Liver (tissue), 9 donors: Measurements from ENCODE around the gene DIS3L2. TPM values are rescaled to one million over a fixed set of nuclear protein-coding genes. Genes with fewer than 3 reads are reported as not detected.

Source experiments
- DNase-seq: peaks from one replicate; pipeline ENCODE4 v3.0.0-alpha.2; 2017; ENCODE audit warnings: low spot score
- H3K27ac ChIP-seq, 2 donors: one replicate each; pipeline ENCODE4 v1.7.0; 2013; ENCODE audit warnings: inconsistent platforms in 2 of 2, low read length in 2 of 2, control low read depth in 1 of 2, low read depth in 1 of 2, mild to moderate bottlenecking in 1 of 2
- H3K27me3 ChIP-seq, 4 donors: one replicate each; pipeline versions ENCODE4 v1.6.1 to v1.7.0; 2013; ENCODE audit warnings: low read length in 3 of 4, inconsistent platforms in 1 of 4, mild to moderate bottlenecking in 1 of 4, moderate library complexity in 1 of 4; ENCODE audit not compliant: control insufficient read depth in 4 of 4, insufficient read depth in 4 of 4
- H3K36me3 ChIP-seq, 4 donors: one replicate each; pipeline versions ENCODE4 v1.6.1 to v1.7.0; 2013; ENCODE audit warnings: low read length in 3 of 4, mild to moderate bottlenecking in 3 of 4, low read depth in 1 of 4, moderate library complexity in 1 of 4; ENCODE audit not compliant: control insufficient read depth in 4 of 4, insufficient read depth in 3 of 4
- H3K4me1 ChIP-seq, 4 donors: one replicate each; pipeline versions ENCODE4 v1.6.1 to v1.7.0; 2013; ENCODE audit warnings: low read length in 3 of 4, mild to moderate bottlenecking in 3 of 4, moderate library complexity in 1 of 4; ENCODE audit not compliant: control insufficient read depth in 4 of 4, insufficient read depth in 4 of 4
- H3K4me3 ChIP-seq, 3 donors: one replicate each; pipeline versions ENCODE4 v1.6.1 to v1.7.0; 2013; ENCODE audit warnings: low read length in 3 of 3, control low read depth in 1 of 3, low read depth in 1 of 3, mild to moderate bottlenecking in 1 of 3
- H3K9ac ChIP-seq, 2 donors: one replicate each; pipeline ENCODE4 v1.7.0; 2013; ENCODE audit warnings: low read length in 2 of 2, mild to moderate bottlenecking in 2 of 2, moderate library complexity in 2 of 2, control low read depth in 1 of 2, low read depth in 1 of 2
- H3K9me3 ChIP-seq, 4 donors: one replicate each; pipeline versions ENCODE4 v1.6.1 to v1.7.0; 2013; ENCODE audit warnings: low read length in 3 of 4; ENCODE audit not compliant: control insufficient read depth in 4 of 4
- ATF3 ChIP-seq: IDR thresholded peaks from 2 replicates; pipeline ENCODE4 v1.6.1; 2016; ENCODE audit warnings: antibody characterized with exemption
- CTCF ChIP-seq: fragments of 150-350 bp; IDR thresholded peaks from 2 replicates; pipeline ENCODE4 v1.5.1; 2017; ENCODE audit warnings: improper control_type of control experiment, low read depth, low read length; ENCODE audit not compliant: missing input control
- FOXA1 ChIP-seq: IDR thresholded peaks from 2 replicates; pipeline ENCODE4 v1.6.1; 2016; ENCODE audit warnings: antibody characterized with exemption
- FOXA2 ChIP-seq: IDR thresholded peaks from 2 replicates; pipeline ENCODE4 v1.6.1; 2016; ENCODE audit warnings: antibody characterized with exemption
- GABPA ChIP-seq, 2 donors: IDR thresholded peaks in 1 of 2; conservative IDR thresholded peaks in 1 of 2; 2 replicates each; pipeline ENCODE4 v1.6.1; 2016; ENCODE audit warnings: antibody characterized with exemption in 2 of 2, mild to moderate bottlenecking in 1 of 2, moderate library complexity in 1 of 2
- HNF4A ChIP-seq, 2 donors: conservative IDR thresholded peaks; 2 replicates each; pipeline ENCODE4 v1.6.1; 2016; ENCODE audit warnings: antibody characterized with exemption in 2 of 2, mild to moderate bottlenecking in 2 of 2
- HNF4G ChIP-seq: IDR thresholded peaks from 2 replicates; pipeline ENCODE4 v1.6.1; 2016; ENCODE audit warnings: antibody characterized with exemption
- JUND ChIP-seq, 2 donors: IDR thresholded peaks; 2 replicates each; pipeline ENCODE4 v1.6.1; 2016; ENCODE audit warnings: antibody characterized with exemption in 2 of 2
- MAX ChIP-seq: IDR thresholded peaks from 2 replicates; pipeline ENCODE4 v1.6.1; 2016; ENCODE audit warnings: antibody characterized with exemption
- NR2F2 ChIP-seq: IDR thresholded peaks from 2 replicates; pipeline ENCODE4 v1.6.1; 2016; ENCODE audit warnings: antibody characterized with exemption
- RAD21 ChIP-seq, 2 donors: IDR thresholded peaks; 2 replicates each; pipeline ENCODE4 v1.6.1; 2016; ENCODE audit warnings: antibody characterized with exemption in 2 of 2, mild to moderate bottlenecking in 2 of 2
- REST ChIP-seq: IDR thresholded peaks from 2 replicates; pipeline ENCODE4 v1.6.1; 2016; ENCODE audit warnings: antibody characterized with exemption, mild to moderate bottlenecking
- RXRA ChIP-seq, 2 donors: IDR thresholded peaks; 2 replicates each; pipeline ENCODE4 v1.6.1; 2017 to 2018; ENCODE audit warnings: antibody characterized with exemption in 2 of 2, mild to moderate bottlenecking in 1 of 2
- SP1 ChIP-seq: IDR thresholded peaks from 2 replicates; pipeline ENCODE4 v1.6.1; 2018; ENCODE audit warnings: antibody characterized with exemption, mild to moderate bottlenecking
- TAF1 ChIP-seq: conservative IDR thresholded peaks from 2 replicates; pipeline ENCODE4 v1.6.1; 2016; ENCODE audit warnings: antibody characterized with exemption, mild to moderate bottlenecking
- YY1 ChIP-seq: IDR thresholded peaks from 2 replicates; pipeline ENCODE4 v1.6.1; 2016; ENCODE audit warnings: antibody characterized with exemption, mild to moderate bottlenecking
- WGBS: extraction: QIAGEN DNeasy Blood & Tissue Kit; methylation state at CpG from one replicate; pipeline ENCODE4 v1.1.7; 2013; 5-methylcytosine and 5-hydroxymethylcytosine counted together
- polyA plus RNA-seq, 2 donors: library from polyadenylated mRNA; stranded (reverse) in 1 of 2; unstranded in 1 of 2; fragments of 200-250 nt in 1 of 2; fragments of >200 nt in 1 of 2; fragmentation: Nextera tagmentation in 1 of 2; extraction: Ambion mirVana in 1 of 2; gene quantifications; one replicate each; pipeline versions ENCODE4 v1.2.1 to v1.2.3, GENCODE V29; 2013 to 2015
- total RNA-seq, 2 donors: library from RNA; depleted of rRNA; stranded (reverse); fragments of >200 nt; gene quantifications; one replicate each; pipeline ENCODE4 v1.2.3, GENCODE V29; 2014
- donor health status: healthy.
- donor health status: healthy.
- donor health status: healthy.
- donor health status: healthy.
- donor health status: healthy.

The DIS3L2 gene
- total and polyA plus RNA-seq, 4 donors = 5.7 to 21.5 (median 8.8) TPM

- no peak for DNase-seq
These were observed 30.8 kb upstream of the DIS3L2 start for GRCh38 chr2:231930593-231931281.

GRCh38 chr2:231931481-231931915 is 30.0 kb upstream of the DIS3L2 start:
- TF ChIP-seq RXRA (IDR thresholded peaks at IDR 0.05) (no peak), TAF1 (no peak), RAD21 (IDR thresholded peaks at IDR 0.05) (no peak), REST (no peak), HNF4A (conservative IDR thresholded peaks at IDR 0.05) (no peak), JUND (IDR thresholded peaks at IDR 0.05) (no peak), NR2F2 (no peak), CTCF (no peak), GABPA (IDR thresholded peaks at IDR 0.05 in 1 of 2, conservative IDR thresholded peaks at IDR 0.05 in 1 of 2) (no peak), HNF4G (no peak), YY1 (no peak), ATF3 (no peak), MAX (no peak), FOXA2 (no peak), SP1 (no peak), FOXA1 (no peak)
- no peak overlapping the region for H3K27ac ChIP-seq
- WGBS = 83% methylated on average over 7 of the region's 7 CpGs
- H3K9ac ChIP-seq = no peak overlapping the region
- H3K4me1 ChIP-seq = peaks cover 0 to 8% (median 7%) of the 10 kb centered on the region in 4 donors
- no peaks in the 10 kb centered on the region for H3K9me3 ChIP-seq
- DNase-seq = no peak
- no peaks in the 10 kb centered on the region for H3K27me3 ChIP-seq
- H3K36me3 ChIP-seq = no peaks in the 10 kb centered on the region
- H3K4me3 ChIP-seq = no peak overlapping the region

More at GRCh38 chr2:231930593-231931281, 30.8 kb upstream of the DIS3L2 start:
- Histone ChIP-seq H3K4me1 (peaks cover 6 to 16% (median 14%) of the 10 kb centered on the region in 4 donors), H3K9me3 (no peaks in the 10 kb centered on the region), H3K4me3 (no peak overlapping the region), H3K27ac (no peak overlapping the region), H3K36me3 (no peaks in the 10 kb centered on the region), H3K27me3 (no peaks in the 10 kb centered on the region), H3K9ac (no peak overlapping the region)
- no peak for TF ChIP-seq GABPA (IDR thresholded peaks at IDR 0.05 in 1 of 2, conservative IDR thresholded peaks at IDR 0.05 in 1 of 2)
- no peak for TF ChIP-seq JUND (IDR thresholded peaks at IDR 0.05)
- no peak for TF ChIP-seq HNF4A (conservative IDR thresholded peaks at IDR 0.05)
- TF ChIP-seq FOXA2 = no peak
- TF ChIP-seq TAF1 = no peak
- 77% methylated on average over 8 of the region's 8 CpGs for WGBS
